Left kidney (tissue), 2 donors: Measurements from ENCODE around the gene TRUB2. TPM values are rescaled to one million over a fixed set of nuclear protein-coding genes. Genes with fewer than 3 reads are reported as not detected.

Source experiments
- DNase-seq: peaks from one replicate; pipeline ENCODE4 v3.0.0-alpha.2; 2013
- polyA plus RNA-seq: library from polyadenylated mRNA; unstranded; fragments of 120-200 nt; gene quantifications from one replicate; pipeline ENCODE4 v1.2.1, GENCODE V29; 2013; ENCODE audit not compliant: insufficient read length

The TRUB2 gene
- polyA plus RNA-seq, 1 donor = 37.6 TPM

DNA sequence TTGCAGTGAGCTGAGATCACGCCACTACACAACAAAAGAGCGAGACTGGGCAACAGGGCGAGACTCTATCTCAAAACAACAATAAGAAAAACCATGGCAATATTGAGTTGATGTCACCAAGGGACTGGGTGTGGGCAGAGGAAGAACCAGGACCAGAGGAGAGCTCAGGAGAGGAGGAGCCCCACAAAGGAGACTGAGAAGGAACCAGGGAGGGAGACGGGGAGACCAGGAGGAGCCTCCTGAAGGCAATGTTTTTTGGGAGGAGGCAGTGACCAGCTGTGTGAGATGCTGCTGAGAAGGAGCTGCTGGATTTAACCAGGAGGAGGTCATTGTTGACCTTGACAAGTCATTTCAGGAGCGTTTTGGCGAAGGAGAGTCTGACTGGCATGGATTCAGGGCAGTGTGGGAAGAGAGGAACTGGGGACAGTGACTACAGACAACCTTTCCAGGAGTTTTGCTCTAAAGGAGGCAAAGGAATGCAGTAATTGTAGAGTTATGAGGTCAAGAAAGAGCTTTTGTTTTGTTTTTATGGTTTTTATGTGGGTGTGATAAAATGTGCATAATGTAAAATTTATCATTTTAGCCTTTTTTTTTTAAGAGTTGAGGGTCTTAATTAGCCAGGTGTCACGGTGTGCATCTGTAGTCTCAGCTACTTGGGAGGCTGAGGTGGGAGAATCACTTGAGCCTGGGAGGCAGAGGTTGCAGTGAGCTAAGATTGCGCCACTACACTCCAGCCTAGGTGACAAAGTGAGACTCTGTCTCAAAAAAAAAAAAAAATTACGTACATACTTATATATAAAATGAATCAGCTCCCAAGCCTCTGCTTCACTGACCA is 17.9 kb downstream of the TRUB2 start:
- no peak for DNase-seq

- DNase-seq = no peak
These were observed 23.4 kb downstream of the TRUB2 start for GRCh38 chr9:128298535-128299482.

GRCh38 chr9:128297221-128297773 is 24.9 kb downstream of the TRUB2 start:
- DNase-seq = no peak

GRCh38 chr9:128296340-128297220 is 25.7 kb downstream of the TRUB2 start:
- DNase-seq = no peak

DNA sequence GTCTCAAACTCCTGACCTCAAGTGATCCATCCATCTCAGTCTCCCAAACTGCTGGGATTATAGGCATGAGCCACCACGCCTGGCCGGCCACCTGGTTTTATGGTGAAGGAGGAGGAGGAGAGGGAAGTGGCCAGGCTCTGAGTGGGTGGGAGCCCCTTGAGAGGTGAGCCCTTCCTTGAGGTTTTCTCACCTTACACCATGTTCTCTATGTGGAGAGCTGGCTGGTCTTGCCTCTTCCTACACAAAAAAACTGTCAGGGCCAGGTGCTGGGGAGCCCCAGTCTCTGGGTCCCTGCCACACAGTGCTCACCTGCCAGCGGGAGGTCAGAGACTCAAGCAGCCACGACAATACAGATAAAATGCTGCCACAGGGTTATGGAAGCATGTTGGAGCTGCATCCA is 28.1 kb downstream of the TRUB2 start:
- DNase-seq = no peak

GRCh38 chr9:128293091-128293490 is 29.2 kb downstream of the TRUB2 start:
- DNase-seq = no peak

- DNase-seq = no peak
These were observed 30.2 kb downstream of the TRUB2 start for GRCh38 chr9:128292009-128292408.

GRCh38 chr9:128288273-128289004 is 33.8 kb downstream of the TRUB2 start:
- no peak for DNase-seq

GRCh38 chr9:128286440-128286839 is 35.8 kb downstream of the TRUB2 start:
- no peak for DNase-seq

DNA sequence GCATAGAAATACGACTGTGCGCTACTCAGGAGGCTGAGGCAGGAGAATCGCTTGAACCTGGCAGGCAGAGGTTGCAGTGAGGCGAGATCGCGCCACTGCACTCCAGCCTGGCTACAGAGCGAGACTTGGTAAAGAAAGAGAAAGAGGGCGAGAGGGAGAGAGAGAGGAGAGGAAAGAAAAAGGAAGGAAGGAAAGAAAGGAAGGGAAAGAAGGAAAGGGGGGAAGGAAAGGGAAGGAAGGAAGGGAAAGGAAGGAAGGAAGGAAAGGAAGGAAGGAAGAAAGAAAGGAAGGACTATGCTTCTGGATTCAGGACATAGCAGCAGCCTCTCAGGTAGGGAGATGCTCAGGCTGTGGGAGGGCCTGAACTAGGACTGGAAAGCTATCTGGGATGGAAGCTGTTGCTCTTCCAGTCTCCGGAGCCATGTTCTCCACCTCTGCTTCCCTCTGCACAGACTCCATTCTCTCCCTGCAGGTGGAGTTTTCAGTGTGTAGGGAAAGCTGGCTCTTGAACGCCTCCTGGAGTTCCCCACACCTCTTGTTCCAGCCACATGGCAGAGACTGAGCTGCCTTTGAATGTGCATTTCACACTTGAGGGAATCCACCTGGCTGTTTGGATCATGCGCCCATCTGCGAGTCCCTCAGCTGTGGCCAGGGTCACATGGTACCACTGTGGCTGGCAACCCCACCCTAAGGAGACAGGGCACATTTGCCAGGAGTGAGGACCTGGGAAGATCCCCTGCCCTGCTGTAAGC is 37.0 kb downstream of the TRUB2 start:
- DNase-seq = no peak

DNA sequence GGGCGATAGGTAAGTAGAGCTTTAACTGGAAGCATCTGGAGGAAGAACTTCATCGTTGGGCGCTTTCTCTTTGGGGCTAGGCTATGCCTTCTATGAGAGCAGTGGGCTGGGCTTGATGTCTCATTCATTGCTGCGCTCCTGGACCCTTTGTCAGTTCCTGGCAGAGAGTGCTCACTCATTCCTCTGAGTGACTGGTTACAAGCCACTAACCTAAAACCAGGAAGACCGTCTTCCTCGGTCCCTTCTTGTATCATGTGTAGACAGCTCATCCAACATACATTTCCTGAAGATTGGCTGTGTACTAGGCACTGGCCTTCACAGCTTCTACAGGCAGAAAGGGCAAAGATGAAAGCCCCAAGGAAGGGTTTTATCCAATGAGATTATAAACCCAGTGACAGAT is 39.7 kb downstream of the TRUB2 start:
- no peak for DNase-seq

DNA sequence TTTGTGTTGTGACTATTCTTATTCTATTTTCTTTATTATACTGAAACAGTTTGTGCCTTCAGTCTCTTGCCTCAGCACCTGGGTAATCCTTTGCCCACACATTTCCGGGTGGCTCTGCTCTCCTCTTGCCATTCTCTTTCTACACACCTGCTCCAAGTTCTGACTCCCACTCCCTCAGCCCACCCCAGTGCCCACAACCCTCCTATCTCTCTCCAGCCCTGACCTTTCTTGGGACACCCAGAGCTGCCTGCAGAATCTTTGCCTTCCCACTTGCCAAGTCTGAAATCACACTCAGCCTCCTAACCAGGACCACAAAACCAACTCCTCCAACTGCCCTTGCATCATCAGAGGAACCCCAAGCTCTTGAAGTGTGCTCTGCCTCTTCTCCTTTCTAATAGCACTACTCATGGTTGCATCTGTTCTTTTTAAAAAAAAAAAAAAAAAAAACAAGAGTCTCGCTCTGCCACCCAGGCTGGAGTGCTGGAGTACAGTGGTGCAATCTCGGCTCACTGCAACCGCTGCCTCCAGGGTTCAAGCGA is 42.1 kb downstream of the TRUB2 start:
- no peak for DNase-seq

GRCh38 chr9:128279088-128280073 is 42.9 kb downstream of the TRUB2 start:
- DNase-seq = peak; percentile 13

DNA sequence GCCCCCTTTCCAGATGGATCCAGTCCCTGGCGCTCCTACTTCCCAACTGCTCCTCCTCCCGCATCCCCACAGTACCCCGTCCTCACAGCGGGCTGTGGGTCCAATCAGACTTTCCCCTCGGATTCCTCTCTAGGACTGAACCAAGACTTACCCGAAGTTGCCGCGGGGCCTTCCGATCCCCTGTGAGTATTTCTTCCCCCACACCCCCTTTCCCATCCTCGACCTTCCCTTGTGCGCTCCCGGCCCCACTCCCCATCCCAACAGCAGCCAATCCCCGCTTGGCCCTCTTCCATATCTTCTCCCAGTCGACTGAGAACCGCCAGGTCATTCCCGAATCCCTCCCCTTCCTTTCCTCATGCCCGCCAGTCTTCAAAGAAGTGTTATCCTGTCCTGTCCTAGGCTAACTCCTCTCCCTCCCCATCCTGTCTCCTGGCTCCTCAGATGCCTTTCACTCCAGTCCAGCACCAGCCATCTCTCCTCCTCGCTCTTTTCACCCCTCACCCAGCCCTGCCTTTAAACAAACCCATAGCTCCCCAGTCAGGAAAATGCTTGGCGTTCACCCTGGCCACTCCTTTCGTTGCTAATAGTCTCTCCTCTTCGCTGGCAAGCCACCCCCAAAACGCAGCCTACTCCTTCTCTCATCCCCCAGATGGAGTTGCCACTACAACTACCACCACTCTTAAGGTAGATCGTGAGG is 45.5 kb downstream of the TRUB2 start:
- DNase-seq = no peak

GRCh38 chr9:128276008-128276573 is 46.2 kb downstream of the TRUB2 start, which contains the start of gene SWI5:
SWI5 (plus strand) TSS chr9:128276276.
- DNase-seq = peak; percentile 99

DNA sequence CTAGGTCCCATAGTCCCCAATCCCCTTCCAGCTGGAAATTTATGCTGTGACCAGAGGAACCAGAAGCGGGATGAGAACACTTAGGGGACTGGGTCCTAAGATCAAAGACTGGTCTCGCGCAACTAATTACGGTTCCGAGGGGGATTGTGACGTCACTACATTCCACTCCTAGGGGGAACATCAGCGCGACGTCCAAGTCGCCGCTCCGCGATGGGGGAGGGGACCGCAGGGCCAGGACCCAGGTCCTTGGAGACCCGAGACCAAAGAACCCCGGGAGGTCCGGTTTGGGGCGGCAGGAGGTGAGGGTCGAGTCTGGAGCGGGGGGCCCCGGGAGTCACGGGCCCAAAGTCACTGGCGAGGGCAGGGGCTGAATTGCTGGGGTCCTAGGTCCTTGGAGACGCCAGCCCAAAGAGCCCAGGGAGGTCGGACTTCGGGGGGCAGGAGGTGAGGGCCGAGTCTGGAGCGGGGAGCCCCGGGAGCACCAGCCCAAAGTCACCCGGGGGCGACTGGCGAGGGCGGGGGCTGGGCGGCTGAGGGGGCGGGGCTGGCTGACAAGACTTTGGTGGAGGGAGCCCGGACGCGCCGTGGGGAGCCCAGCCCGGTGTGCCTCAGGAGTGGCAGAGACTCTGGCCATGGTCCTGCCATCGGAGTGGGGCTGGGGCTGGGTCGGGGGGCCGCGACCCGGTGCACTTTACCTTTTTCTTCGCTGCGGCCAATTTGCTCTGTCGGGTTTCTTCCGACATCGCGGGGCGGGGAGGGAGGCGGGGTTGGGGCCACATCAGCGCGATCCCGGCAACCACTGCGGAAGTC is 46.8 kb downstream of the TRUB2 start, which contains the start of gene GOLGA2:
Gene GOLGA2, minus strand, starts transcription at position 810 of the 810 bp plus-strand sequence. Its CDS starts 31 bp downstream, at position 779.
- no peak for DNase-seq
